Measurements from ENCODE around the gene CNTNAP2.

GRCh38 chr7:147265528-147265927 is 1148.9 kb downstream of the CNTNAP2 start:
- TF ChIP-seq CTCF (IDR thresholded peaks at IDR 0.05) (no peak), POLR2AphosphoS5 (IDR thresholded peaks at IDR 0.05) (no peak)

Data from stomach (tissue), 4 donors.